Ishikawa (cell line): Measurements from ENCODE around the gene MORF4L1.

Experiments used
- EGR1 ChIP-seq: IDR thresholded peaks from 2 replicates; pipeline ENCODE4 v1.6.1; 2012
- RAD21 ChIP-seq: IDR thresholded peaks from 2 replicates; pipeline ENCODE4 v1.6.1; 2012; ENCODE audit warnings: low read depth
- TCF12 ChIP-seq: IDR thresholded peaks from 2 replicates; pipeline ENCODE4 v1.6.1; 2012; ENCODE audit warnings: low read depth
- TEAD4 ChIP-seq: IDR thresholded peaks from 2 replicates; pipeline ENCODE4 v1.6.1; 2012
- TF ChIP-seq, protein P1 (sequence below): IDR thresholded peaks from 2 replicates; pipeline ENCODE4 v1.6.1; 2012; ENCODE audit warnings: low read depth, mild to moderate bottlenecking

DNA sequence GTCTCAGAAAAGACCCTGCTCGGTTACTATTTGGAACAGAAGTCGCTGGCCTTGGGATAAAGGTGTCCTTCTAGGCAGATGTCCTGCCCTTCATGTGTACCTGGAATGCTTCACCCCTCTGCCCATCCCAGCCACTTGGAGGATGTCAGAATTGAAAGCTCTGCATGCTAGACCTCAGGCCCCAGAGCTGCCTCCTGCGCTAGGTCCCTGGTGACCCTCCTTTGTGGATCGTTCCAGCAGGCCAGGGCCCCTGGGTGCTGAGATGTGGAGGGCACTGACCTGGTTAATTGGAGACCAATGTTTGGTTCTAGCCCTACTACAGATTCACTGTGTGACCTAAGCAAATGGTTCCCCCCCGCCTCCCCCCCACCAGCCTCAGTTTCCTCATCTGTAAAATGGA lies 74.8 kb downstream of the MORF4L1 start:
- TF ChIP-seq TCF12 (no peak), RAD21 (no peak), TEAD4 (no peak), EGR1 (no peak)
- TF ChIP-seq, protein P1, sequence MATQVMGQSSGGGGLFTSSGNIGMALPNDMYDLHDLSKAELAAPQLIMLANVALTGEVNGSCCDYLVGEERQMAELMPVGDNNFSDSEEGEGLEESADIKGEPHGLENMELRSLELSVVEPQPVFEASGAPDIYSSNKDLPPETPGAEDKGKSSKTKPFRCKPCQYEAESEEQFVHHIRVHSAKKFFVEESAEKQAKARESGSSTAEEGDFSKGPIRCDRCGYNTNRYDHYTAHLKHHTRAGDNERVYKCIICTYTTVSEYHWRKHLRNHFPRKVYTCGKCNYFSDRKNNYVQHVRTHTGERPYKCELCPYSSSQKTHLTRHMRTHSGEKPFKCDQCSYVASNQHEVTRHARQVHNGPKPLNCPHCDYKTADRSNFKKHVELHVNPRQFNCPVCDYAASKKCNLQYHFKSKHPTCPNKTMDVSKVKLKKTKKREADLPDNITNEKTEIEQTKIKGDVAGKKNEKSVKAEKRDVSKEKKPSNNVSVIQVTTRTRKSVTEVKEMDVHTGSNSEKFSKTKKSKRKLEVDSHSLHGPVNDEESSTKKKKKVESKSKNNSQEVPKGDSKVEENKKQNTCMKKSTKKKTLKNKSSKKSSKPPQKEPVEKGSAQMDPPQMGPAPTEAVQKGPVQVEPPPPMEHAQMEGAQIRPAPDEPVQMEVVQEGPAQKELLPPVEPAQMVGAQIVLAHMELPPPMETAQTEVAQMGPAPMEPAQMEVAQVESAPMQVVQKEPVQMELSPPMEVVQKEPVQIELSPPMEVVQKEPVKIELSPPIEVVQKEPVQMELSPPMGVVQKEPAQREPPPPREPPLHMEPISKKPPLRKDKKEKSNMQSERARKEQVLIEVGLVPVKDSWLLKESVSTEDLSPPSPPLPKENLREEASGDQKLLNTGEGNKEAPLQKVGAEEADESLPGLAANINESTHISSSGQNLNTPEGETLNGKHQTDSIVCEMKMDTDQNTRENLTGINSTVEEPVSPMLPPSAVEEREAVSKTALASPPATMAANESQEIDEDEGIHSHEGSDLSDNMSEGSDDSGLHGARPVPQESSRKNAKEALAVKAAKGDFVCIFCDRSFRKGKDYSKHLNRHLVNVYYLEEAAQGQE, result no peak
